DND-41 (cell line): ENCODE measurements around the gene ARSB.

ENCODE experiments used
- ATAC-seq: fragments of 200-7000 bp; cut with Tn5 transposase; 3 replicates; pipeline ENCODE4 v1.9.1; 2021; ENCODE audit warnings: low read depth; ENCODE audit not compliant: insufficient read depth
- DNase-seq: peaks from one replicate; pipeline ENCODE4 v3.0.0-alpha.2; 2020
- H2AFZ ChIP-seq: 2 replicates; pipeline ENCODE4 v1.6.0; 2012; ENCODE audit warnings: low read depth, low read length
- H3K27ac ChIP-seq: 2 replicates; pipeline ENCODE4 v1.5.1; 2012; ENCODE audit warnings: low read length, inconsistent platforms
- H3K27me3 ChIP-seq: fragments of 200-600 bp; sonication (generic); 2 replicates; pipeline ENCODE4 v1.6.0; 2012; ENCODE audit warnings: low read length, mild to moderate bottlenecking, inconsistent platforms; ENCODE audit not compliant: insufficient read depth, poor library complexity
- H3K36me3 ChIP-seq: 2 replicates; pipeline ENCODE4 v1.5.1; 2012; ENCODE audit warnings: low read length, inconsistent platforms; ENCODE audit not compliant: insufficient read depth
- H3K4me1 ChIP-seq: 2 replicates; pipeline ENCODE4 v1.5.1; 2012; ENCODE audit warnings: mild to moderate bottlenecking, low read length; ENCODE audit not compliant: insufficient read depth
- H3K4me2 ChIP-seq: 2 replicates; pipeline ENCODE4 v1.6.0; 2012; ENCODE audit warnings: mild to moderate bottlenecking, moderate library complexity, low read length, inconsistent platforms; ENCODE audit not compliant: insufficient read depth
- H3K4me3 ChIP-seq, 2 experiments: fragments of 200-600 bp in 1 of 2; shearing (Covaris generic) in 1 of 2; 2 replicates each; pipeline ENCODE4 v1.5.1; 2012 to 2016; ENCODE audit warnings: inconsistent platforms in 2 of 2, low read length in 2 of 2, mild to moderate bottlenecking in 2 of 2, low read depth in 1 of 2, moderate library complexity in 1 of 2
- H3K79me2 ChIP-seq: 2 replicates; pipeline ENCODE4 v1.6.0; 2012; ENCODE audit warnings: low read length, inconsistent platforms; ENCODE audit not compliant: insufficient read depth
- H3K9ac ChIP-seq: 2 replicates; pipeline ENCODE4 v1.6.0; 2012; ENCODE audit warnings: low read depth, mild to moderate bottlenecking, inconsistent platforms, low read length, moderate library complexity
- H3K9me3 ChIP-seq: 2 replicates; pipeline ENCODE4 v1.5.1; 2012; ENCODE audit warnings: low read length, moderate library complexity, mild to moderate bottlenecking, inconsistent platforms; ENCODE audit not compliant: insufficient read depth, severe bottlenecking
- H4K20me1 ChIP-seq: 2 replicates; pipeline ENCODE4 v1.6.0; 2012; ENCODE audit warnings: low read length; ENCODE audit not compliant: insufficient read depth
- EZH2 ChIP-seq: IDR thresholded peaks from 3 replicates; pipeline ENCODE4 v1.6.1; 2012; ENCODE audit warnings: borderline replicate concordance, low read depth, mild to moderate bottlenecking, moderate library complexity, low read length, inconsistent platforms; ENCODE audit not compliant: severe bottlenecking
- TF ChIP-seq, protein P1 (sequence below): IDR thresholded peaks from 2 replicates; pipeline ENCODE4 v1.5.1; 2012; ENCODE audit warnings: borderline replicate concordance, low read length, moderate library complexity, mild to moderate bottlenecking; ENCODE audit not compliant: poor library complexity, severe bottlenecking; ENCODE audit errors: extremely low read depth

The ARSB gene

DNA sequence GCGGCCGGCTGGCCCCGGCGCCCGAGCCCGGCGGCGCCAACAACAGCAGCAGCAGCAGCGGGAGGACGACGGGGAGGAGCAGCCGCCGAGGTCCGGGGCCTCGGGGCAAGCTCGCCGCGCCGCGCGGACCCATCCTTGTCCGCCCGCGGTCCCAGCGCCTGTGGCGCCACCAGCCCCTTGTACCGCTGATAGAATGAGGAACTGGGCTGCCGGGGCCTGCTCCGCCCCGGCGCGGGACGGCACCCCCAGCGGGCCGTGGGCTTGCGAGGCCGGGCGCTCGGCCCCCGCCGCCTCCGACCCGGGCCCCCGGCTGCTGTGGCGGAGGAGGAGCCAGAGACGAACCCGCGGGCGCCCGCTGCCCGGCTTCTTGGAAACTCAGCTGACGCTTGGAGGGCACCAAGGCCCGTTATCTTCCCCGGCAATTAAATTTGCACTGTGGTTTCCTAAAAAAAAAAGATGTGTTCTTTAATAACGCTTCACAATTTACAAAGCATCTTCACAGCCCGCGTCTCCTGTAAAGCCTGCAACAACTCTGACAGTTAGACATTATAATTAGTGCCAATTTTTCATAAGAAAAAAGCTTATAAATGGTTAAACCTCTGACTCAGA is at the start of gene ARSB:
ARSB (minus strand) TSS at position 195 of the 609 bp plus-strand sequence; CDS start at position 133, 62 bp downstream.
- TF ChIP-seq, protein P1, sequence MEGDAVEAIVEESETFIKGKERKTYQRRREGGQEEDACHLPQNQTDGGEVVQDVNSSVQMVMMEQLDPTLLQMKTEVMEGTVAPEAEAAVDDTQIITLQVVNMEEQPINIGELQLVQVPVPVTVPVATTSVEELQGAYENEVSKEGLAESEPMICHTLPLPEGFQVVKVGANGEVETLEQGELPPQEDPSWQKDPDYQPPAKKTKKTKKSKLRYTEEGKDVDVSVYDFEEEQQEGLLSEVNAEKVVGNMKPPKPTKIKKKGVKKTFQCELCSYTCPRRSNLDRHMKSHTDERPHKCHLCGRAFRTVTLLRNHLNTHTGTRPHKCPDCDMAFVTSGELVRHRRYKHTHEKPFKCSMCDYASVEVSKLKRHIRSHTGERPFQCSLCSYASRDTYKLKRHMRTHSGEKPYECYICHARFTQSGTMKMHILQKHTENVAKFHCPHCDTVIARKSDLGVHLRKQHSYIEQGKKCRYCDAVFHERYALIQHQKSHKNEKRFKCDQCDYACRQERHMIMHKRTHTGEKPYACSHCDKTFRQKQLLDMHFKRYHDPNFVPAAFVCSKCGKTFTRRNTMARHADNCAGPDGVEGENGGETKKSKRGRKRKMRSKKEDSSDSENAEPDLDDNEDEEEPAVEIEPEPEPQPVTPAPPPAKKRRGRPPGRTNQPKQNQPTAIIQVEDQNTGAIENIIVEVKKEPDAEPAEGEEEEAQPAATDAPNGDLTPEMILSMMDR: no peak
- no peak for TF ChIP-seq EZH2
- H3K4me2 ChIP-seq: peak within 1 kb of the TSS; percentile 79
- peaks cover 29% of the 10 kb centered on the region for H3K4me1 ChIP-seq
- no peaks in the 10 kb centered on the region for H3K36me3 ChIP-seq
- peak within 1 kb of the TSS; percentile 59 to 69 for H3K4me3 ChIP-seq
- no peaks in the 10 kb centered on the region for H3K9me3 ChIP-seq
- H2AFZ ChIP-seq: peak within 1 kb of the TSS; percentile 92
- peaks cover 29% of the 10 kb centered on the region for H3K79me2 ChIP-seq
- H3K9ac ChIP-seq: peak within 1 kb of the TSS; percentile 96
- no peaks in the 10 kb centered on the region for H3K27me3 ChIP-seq
- DNase-seq (peak; percentile 65), ATAC-seq (peak; percentile 49)
- no peaks in the 10 kb centered on the region for H4K20me1 ChIP-seq
- peak within 1 kb of the TSS; percentile 82 for H3K27ac ChIP-seq

DNA sequence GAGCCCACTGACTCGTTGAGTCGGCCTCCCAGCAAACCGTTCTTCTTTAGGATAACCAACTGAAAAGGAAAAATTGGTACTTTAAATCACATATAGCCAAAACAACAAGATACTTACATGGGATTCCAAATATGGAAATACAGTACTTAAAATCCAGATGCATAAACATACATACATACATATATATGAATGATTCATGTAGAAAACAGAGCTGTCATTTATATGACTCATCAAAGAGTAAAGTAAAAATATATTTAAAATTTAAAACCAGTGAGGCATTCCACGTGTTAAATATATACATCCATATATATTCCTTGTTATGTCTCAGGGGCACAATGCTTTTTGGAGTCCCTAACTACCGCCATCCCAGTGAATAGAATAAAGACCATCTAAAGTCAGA is 47.7 kb upstream of the ARSB start:
- DNase-seq (no peak), ATAC-seq (no peak)
- no peaks in the 10 kb centered on the region for H4K20me1 ChIP-seq
- H3K4me3 ChIP-seq: no peak overlapping the region
- TF ChIP-seq, protein P1: no peak
- TF ChIP-seq EZH2: no peak
- no peaks in the 10 kb centered on the region for H3K9me3 ChIP-seq
- H3K9ac ChIP-seq: no peak overlapping the region
- no peaks in the 10 kb centered on the region for H3K36me3 ChIP-seq
- no peaks in the 10 kb centered on the region for H3K27me3 ChIP-seq
- no peak overlapping the region for H2AFZ ChIP-seq
- H3K27ac ChIP-seq: no peak overlapping the region
- no peaks in the 10 kb centered on the region for H3K4me1 ChIP-seq
- H3K79me2 ChIP-seq: no peaks in the 10 kb centered on the region
- no peak overlapping the region for H3K4me2 ChIP-seq

DNA sequence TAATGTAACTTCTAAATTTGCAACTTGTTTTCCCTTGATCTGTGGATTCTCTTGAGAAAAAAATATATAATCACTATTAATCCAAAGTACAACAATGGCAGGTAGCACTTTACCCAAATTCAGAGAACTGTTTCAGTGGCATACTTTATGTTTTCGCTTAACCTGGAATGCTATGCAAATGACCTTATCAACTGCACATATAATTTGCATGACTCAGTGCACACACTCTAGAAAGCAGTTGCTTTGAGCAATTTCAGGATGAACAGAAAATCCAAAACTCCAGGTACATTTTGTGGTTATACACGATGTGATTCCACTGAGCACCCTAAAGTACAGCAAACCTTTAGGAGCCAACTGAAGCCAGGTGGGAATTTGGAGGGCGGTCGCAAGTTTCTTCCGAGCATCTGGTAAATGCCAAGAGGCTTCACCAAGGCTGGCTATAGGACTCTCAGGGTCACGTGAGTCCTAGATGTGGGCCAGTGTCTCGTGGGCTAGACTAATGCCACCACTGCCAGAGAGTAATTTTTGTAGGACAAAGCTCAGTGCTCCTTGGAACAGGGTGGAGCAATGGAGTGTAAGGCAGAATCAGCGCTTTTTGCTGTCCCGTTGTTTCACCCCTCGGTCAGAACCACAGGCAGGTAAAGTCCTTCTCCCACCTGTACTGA is 47.1 kb upstream of the ARSB start:
- Histone ChIP-seq H3K27ac (no peak overlapping the region), H4K20me1 (no peaks in the 10 kb centered on the region), H3K9me3 (no peaks in the 10 kb centered on the region), H3K9ac (no peak overlapping the region), H3K36me3 (no peaks in the 10 kb centered on the region), H3K79me2 (no peaks in the 10 kb centered on the region), H3K4me3 (no peak overlapping the region), H3K4me2 (no peak overlapping the region), H3K27me3 (no peaks in the 10 kb centered on the region), H2AFZ (no peak overlapping the region), H3K4me1 (no peaks in the 10 kb centered on the region)
- no peak for DNase-seq
- TF ChIP-seq, protein P1: no peak
- no peak for TF ChIP-seq EZH2
- ATAC-seq: no peak
